K562 (cell line): ENCODE results near the gene IL17RA. TPM values are rescaled to one million over a fixed set of nuclear protein-coding genes. Genes with fewer than 3 reads are reported as not detected.
A peak's percentile ranks its signal among the peaks of the same experiment; 100 is the strongest.

Source experiments
- ERF ChIP-seq: fragments of 450-650 bp; formaldehyde crosslinking; IDR thresholded peaks from 2 replicates; pipeline ENCODE4 v1.4.0; 2020; ENCODE audit warnings: mild to moderate bottlenecking, mixed read lengths
- NRF1 ChIP-seq, 2 experiments: fragments of 450-650 bp; IDR thresholded peaks in 1 of 2; conservative IDR thresholded peaks in 1 of 2; 2 replicates each; pipeline ENCODE4 v1.6.1; 2014; ENCODE audit warnings: mild to moderate bottlenecking in 2 of 2
- PHF8 ChIP-seq: fragments of 200-600 bp; sonication (generic); IDR thresholded peaks from 2 replicates; pipeline ENCODE4 v1.6.1; 2012; ENCODE audit warnings: mixed run types, mild to moderate bottlenecking, inconsistent platforms, low read length, moderate library complexity, borderline replicate concordance
- polyA plus RNA-seq, 8 experiments: library from polyadenylated mRNA; depleted of rRNA in 4 of 8; stranded (reverse) in 5 of 8; unstranded in 3 of 8; fragments of >200 nt; fragmentation: Nextera tagmentation in 2 of 8; fragmentation: Illumina TruSeq in 1 of 8; extraction: Ambion mirVana in 2 of 8; extraction: Trizol in 1 of 8; gene quantifications; 2 replicates each; pipeline versions ENCODE4 v1.2.1 to v1.2.3, GENCODE V29; 2011 to 2014; ENCODE audit warnings: inconsistent platforms in 1 of 8, missing spikeins in 1 of 8
- total RNA-seq, 7 experiments: library from RNA; depleted of rRNA in 6 of 7; stranded (reverse); fragments of >200 nt in 6 of 7; fragmentation: Illumina TruSeq in 2 of 7; extraction: Trizol in 2 of 7; gene quantifications; 2 replicates each; pipeline versions ENCODE4 v1.2.1 to v1.2.3, GENCODE V29; 2011 to 2021; ENCODE audit warnings: low replicate concordance in 1 of 7
- TF ChIP-seq, protein P1 (sequence below): fragments of 250-450 bp; sonication (Bioruptor Pico); IDR thresholded peaks from 2 replicates; pipeline ENCODE4 v1.4.0; 2020
- TF ChIP-seq, protein P2 (sequence below): fragments of 450-650 bp; IDR thresholded peaks from 2 replicates; pipeline ENCODE4 v1.6.1; 2016; ENCODE audit warnings: mild to moderate bottlenecking, moderate library complexity

The IL17RA gene
- total and polyA plus RNA-seq, 9 of the 15 experiments (the other 6 are each of a cell fraction or from before 2014, with no cell fraction given) = 0.17 to 11.8 (median 3.7) TPM

DNA sequence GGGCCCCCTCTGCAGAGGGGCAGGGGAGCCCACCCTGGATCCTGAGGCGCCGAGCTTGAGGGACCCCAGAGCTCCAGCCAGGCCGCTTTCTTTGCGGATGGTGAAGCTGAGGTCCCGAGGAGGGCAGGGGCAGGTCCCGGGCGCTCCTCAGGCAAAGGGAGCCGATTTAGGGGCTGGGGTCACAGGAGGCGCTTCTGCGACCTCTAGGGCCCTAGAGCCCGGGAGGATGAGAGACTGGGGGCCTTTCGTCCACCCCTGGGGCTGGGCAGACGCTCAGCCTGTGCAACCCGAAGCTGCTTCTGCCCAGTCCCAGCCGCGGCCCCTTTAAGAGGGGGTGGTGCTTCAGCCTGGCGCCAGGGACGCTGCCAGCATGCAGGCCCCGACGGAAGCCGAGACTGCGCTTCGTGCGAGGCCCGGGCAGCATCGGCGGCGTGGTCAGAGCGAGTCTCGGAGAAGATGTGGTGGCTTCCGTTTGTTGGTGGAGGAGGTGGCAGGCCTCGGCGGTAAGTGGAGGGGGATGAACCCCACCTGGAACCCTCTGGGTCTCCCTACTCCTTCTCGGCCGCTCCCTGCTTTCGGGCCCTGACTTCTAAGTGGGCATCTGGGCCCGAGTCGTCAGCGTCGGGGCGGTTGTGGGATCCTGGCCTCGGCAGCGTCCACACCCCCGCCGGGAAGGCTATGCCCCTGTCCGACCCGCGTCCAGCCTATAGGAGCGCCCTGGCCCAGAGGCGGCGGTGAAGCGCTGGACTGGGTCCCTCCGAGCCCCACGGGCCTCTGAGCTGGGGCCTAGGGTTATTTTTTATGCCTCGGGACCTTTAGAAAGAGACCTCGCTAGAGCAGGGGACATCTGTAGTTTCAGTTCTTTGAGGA is 47.7 kb upstream of the IL17RA start (continued):
- TF ChIP-seq, protein P1, sequence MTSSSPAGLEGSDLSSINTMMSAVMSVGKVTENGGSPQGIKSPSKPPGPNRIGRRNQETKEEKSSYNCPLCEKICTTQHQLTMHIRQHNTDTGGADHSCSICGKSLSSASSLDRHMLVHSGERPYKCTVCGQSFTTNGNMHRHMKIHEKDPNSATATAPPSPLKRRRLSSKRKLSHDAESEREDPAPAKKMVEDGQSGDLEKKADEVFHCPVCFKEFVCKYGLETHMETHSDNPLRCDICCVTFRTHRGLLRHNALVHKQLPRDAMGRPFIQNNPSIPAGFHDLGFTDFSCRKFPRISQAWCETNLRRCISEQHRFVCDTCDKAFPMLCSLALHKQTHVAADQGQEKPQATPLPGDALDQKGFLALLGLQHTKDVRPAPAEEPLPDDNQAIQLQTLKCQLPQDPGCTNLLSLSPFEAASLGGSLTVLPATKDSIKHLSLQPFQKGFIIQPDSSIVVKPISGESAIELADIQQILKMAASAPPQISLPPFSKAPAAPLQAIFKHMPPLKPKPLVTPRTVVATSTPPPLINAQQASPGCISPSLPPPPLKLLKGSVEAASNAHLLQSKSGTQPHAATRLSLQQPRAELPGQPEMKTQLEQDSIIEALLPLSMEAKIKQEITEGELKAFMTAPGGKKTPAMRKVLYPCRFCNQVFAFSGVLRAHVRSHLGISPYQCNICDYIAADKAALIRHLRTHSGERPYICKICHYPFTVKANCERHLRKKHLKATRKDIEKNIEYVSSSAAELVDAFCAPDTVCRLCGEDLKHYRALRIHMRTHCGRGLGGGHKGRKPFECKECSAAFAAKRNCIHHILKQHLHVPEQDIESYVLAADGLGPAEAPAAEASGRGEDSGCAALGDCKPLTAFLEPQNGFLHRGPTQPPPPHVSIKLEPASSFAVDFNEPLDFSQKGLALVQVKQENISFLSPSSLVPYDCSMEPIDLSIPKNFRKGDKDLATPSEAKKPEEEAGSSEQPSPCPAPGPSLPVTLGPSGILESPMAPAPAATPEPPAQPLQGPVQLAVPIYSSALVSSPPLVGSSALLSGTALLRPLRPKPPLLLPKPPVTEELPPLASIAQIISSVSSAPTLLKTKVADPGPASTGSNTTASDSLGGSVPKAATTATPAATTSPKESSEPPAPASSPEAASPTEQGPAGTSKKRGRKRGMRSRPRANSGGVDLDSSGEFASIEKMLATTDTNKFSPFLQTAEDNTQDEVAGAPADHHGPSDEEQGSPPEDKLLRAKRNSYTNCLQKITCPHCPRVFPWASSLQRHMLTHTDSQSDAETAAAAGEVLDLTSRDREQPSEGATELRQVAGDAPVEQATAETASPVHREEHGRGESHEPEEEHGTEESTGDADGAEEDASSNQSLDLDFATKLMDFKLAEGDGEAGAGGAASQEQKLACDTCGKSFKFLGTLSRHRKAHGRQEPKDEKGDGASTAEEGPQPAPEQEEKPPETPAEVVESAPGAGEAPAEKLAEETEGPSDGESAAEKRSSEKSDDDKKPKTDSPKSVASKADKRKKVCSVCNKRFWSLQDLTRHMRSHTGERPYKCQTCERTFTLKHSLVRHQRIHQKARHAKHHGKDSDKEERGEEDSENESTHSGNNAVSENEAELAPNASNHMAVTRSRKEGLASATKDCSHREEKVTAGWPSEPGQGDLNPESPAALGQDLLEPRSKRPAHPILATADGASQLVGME (CRISPR knock-in tag) = peak; percentile 26; the same call in 1 of the 2 replicates
- TF ChIP-seq, protein P2, sequence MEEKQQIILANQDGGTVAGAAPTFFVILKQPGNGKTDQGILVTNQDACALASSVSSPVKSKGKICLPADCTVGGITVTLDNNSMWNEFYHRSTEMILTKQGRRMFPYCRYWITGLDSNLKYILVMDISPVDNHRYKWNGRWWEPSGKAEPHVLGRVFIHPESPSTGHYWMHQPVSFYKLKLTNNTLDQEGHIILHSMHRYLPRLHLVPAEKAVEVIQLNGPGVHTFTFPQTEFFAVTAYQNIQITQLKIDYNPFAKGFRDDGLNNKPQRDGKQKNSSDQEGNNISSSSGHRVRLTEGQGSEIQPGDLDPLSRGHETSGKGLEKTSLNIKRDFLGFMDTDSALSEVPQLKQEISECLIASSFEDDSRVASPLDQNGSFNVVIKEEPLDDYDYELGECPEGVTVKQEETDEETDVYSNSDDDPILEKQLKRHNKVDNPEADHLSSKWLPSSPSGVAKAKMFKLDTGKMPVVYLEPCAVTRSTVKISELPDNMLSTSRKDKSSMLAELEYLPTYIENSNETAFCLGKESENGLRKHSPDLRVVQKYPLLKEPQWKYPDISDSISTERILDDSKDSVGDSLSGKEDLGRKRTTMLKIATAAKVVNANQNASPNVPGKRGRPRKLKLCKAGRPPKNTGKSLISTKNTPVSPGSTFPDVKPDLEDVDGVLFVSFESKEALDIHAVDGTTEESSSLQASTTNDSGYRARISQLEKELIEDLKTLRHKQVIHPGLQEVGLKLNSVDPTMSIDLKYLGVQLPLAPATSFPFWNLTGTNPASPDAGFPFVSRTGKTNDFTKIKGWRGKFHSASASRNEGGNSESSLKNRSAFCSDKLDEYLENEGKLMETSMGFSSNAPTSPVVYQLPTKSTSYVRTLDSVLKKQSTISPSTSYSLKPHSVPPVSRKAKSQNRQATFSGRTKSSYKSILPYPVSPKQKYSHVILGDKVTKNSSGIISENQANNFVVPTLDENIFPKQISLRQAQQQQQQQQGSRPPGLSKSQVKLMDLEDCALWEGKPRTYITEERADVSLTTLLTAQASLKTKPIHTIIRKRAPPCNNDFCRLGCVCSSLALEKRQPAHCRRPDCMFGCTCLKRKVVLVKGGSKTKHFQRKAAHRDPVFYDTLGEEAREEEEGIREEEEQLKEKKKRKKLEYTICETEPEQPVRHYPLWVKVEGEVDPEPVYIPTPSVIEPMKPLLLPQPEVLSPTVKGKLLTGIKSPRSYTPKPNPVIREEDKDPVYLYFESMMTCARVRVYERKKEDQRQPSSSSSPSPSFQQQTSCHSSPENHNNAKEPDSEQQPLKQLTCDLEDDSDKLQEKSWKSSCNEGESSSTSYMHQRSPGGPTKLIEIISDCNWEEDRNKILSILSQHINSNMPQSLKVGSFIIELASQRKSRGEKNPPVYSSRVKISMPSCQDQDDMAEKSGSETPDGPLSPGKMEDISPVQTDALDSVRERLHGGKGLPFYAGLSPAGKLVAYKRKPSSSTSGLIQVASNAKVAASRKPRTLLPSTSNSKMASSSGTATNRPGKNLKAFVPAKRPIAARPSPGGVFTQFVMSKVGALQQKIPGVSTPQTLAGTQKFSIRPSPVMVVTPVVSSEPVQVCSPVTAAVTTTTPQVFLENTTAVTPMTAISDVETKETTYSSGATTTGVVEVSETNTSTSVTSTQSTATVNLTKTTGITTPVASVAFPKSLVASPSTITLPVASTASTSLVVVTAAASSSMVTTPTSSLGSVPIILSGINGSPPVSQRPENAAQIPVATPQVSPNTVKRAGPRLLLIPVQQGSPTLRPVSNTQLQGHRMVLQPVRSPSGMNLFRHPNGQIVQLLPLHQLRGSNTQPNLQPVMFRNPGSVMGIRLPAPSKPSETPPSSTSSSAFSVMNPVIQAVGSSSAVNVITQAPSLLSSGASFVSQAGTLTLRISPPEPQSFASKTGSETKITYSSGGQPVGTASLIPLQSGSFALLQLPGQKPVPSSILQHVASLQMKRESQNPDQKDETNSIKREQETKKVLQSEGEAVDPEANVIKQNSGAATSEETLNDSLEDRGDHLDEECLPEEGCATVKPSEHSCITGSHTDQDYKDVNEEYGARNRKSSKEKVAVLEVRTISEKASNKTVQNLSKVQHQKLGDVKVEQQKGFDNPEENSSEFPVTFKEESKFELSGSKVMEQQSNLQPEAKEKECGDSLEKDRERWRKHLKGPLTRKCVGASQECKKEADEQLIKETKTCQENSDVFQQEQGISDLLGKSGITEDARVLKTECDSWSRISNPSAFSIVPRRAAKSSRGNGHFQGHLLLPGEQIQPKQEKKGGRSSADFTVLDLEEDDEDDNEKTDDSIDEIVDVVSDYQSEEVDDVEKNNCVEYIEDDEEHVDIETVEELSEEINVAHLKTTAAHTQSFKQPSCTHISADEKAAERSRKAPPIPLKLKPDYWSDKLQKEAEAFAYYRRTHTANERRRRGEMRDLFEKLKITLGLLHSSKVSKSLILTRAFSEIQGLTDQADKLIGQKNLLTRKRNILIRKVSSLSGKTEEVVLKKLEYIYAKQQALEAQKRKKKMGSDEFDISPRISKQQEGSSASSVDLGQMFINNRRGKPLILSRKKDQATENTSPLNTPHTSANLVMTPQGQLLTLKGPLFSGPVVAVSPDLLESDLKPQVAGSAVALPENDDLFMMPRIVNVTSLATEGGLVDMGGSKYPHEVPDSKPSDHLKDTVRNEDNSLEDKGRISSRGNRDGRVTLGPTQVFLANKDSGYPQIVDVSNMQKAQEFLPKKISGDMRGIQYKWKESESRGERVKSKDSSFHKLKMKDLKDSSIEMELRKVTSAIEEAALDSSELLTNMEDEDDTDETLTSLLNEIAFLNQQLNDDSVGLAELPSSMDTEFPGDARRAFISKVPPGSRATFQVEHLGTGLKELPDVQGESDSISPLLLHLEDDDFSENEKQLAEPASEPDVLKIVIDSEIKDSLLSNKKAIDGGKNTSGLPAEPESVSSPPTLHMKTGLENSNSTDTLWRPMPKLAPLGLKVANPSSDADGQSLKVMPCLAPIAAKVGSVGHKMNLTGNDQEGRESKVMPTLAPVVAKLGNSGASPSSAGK = peak; percentile 91
- 0 out of 2 replicates have a peak, but pooled peaks have one; percentile 54 for TF ChIP-seq ERF (CRISPR knock-in tag)
- TF ChIP-seq NRF1 (conservative IDR thresholded peaks at IDR 0.05 in 1 of 2, IDR thresholded peaks at IDR 0.05 in 1 of 2) = peak; percentile 18 to 32; a peak in 1 of 4 replicates
- TF ChIP-seq PHF8 = peak; percentile 43
